Nephron progenitor cell (in vitro differentiated cells): ENCODE data around the gene PJA1.

Experiments
- DNase-seq: peaks from one replicate; pipeline ENCODE4 v3.0.0; 2021
- H3K27ac Mint-ChIP-seq: 2 replicates; pipeline ENCODE4 v1.8.0; 2021; ENCODE audit warnings: mild to moderate bottlenecking, moderate library complexity, mixed read lengths
- H3K27me3 Mint-ChIP-seq: 2 replicates; pipeline ENCODE4 v1.8.0; 2021; ENCODE audit warnings: mild to moderate bottlenecking, low read depth, mixed read lengths; ENCODE audit not compliant: poor library complexity
- H3K36me3 Mint-ChIP-seq: 2 replicates; pipeline ENCODE4 v1.8.0; 2021; ENCODE audit warnings: low read depth, mixed read lengths
- H3K4me1 Mint-ChIP-seq: 2 replicates; pipeline ENCODE4 v1.8.0; 2021; ENCODE audit warnings: mixed read lengths
- H3K4me3 Mint-ChIP-seq: 2 replicates; pipeline ENCODE4 v1.8.0; 2021; ENCODE audit warnings: mild to moderate bottlenecking, moderate library complexity, mixed read lengths
- H3K9me3 Mint-ChIP-seq: 2 replicates; pipeline ENCODE4 v1.8.0; 2021; ENCODE audit warnings: mild to moderate bottlenecking, moderate library complexity, mixed read lengths
- CTCF ChIP-seq: fragments of 200-600 bp; sonication (generic); IDR thresholded peaks from 2 replicates; pipeline ENCODE4 v1.5.0; 2021; ENCODE audit warnings: antibody characterized with exemption

Gene PJA1

GRCh38 chrX:69139516-69139915 lies 25.7 kb downstream of the PJA1 start:
- TF ChIP-seq CTCF = no peak
- DNase-seq = no peak
- H3K4me1 Mint-ChIP-seq = peaks cover 73% of the 10 kb centered on the region
- no peak overlapping the region for H3K4me3 Mint-ChIP-seq
- no peaks in the 10 kb centered on the region for H3K36me3 Mint-ChIP-seq
- H3K9me3 Mint-ChIP-seq = peaks cover 31% of the 10 kb centered on the region
- H3K27ac Mint-ChIP-seq = peak overlapping the region; percentile 87
- H3K27me3 Mint-ChIP-seq = peaks cover 5% of the 10 kb centered on the region

GRCh38 chrX:69138512-69138911 lies 26.7 kb downstream of the PJA1 start:
- peak overlapping the region; percentile 68 for H3K27ac Mint-ChIP-seq
- no peak for TF ChIP-seq CTCF
- no peak for DNase-seq
- H3K27me3 Mint-ChIP-seq = peaks cover 6% of the 10 kb centered on the region
- H3K36me3 Mint-ChIP-seq = no peaks in the 10 kb centered on the region
- peaks cover 39% of the 10 kb centered on the region for H3K9me3 Mint-ChIP-seq
- peaks cover 73% of the 10 kb centered on the region for H3K4me1 Mint-ChIP-seq
- H3K4me3 Mint-ChIP-seq = no peak overlapping the region

DNA sequence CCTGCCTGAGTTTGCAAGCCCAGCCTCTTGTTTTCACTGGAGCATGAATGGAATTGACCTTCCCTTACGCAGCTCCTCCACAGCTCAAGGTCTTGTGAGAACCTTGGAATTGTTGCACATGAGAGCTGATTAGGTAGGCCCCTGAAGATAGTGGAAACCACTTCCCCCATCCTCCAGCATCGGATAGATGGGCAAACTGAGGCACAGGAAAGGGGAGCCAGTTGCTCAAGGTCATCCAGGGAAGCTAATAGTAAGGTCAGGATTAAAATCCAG lies 27.2 kb downstream of the PJA1 start:
- Mint-ChIP-seq H3K9me3 (peaks cover 38% of the 10 kb centered on the region), H3K36me3 (no peaks in the 10 kb centered on the region), H3K4me3 (no peak overlapping the region), H3K4me1 (peaks cover 73% of the 10 kb centered on the region), H3K27me3 (peaks cover 9% of the 10 kb centered on the region), H3K27ac (peak overlapping the region; percentile 99)
- DNase-seq = no peak
- no peak for TF ChIP-seq CTCF

DNA sequence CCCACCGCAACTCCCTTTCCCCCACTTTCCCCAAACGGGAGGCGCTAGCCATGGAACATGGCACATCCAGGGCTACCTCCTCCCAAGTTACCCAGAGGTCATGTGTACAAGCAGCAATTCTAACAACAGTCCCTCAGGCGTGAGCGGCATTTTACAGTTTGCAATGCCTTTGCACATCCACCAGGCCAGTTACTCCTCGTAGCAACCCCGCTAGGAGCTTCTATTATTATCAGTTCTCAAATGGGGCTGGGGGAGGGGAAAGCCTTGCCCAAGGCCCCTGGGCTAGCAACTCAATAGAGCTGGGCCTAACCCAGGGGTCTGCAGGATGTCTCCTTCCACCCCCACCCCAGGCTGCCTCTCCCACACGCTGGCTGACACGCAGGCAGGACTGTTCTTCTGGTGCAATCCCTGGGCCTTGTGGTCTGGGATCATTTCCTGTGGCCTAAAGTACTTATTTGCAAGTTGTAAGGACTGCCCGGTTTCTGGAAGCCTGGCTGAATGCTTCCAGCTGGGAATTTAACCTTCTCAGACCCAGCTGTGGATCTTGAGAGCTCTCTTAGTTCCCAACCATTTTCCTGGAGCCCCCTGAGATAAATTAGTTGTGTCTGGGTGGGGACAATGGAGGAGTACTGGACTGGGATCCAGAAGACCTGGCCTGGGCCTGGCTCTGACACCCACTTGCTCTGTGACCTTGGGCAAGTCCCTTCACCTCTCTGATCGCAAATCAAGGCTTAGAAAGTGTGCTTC lies 27.7 kb downstream of the PJA1 start:
- Mint-ChIP-seq H3K4me3 (no peak overlapping the region), H3K4me1 (peaks cover 73% of the 10 kb centered on the region), H3K27ac (peak overlapping the region; percentile 99), H3K36me3 (no peaks in the 10 kb centered on the region), H3K9me3 (peaks cover 38% of the 10 kb centered on the region), H3K27me3 (peaks cover 14% of the 10 kb centered on the region)
- DNase-seq = peak; percentile 20
- no peak for TF ChIP-seq CTCF

DNA sequence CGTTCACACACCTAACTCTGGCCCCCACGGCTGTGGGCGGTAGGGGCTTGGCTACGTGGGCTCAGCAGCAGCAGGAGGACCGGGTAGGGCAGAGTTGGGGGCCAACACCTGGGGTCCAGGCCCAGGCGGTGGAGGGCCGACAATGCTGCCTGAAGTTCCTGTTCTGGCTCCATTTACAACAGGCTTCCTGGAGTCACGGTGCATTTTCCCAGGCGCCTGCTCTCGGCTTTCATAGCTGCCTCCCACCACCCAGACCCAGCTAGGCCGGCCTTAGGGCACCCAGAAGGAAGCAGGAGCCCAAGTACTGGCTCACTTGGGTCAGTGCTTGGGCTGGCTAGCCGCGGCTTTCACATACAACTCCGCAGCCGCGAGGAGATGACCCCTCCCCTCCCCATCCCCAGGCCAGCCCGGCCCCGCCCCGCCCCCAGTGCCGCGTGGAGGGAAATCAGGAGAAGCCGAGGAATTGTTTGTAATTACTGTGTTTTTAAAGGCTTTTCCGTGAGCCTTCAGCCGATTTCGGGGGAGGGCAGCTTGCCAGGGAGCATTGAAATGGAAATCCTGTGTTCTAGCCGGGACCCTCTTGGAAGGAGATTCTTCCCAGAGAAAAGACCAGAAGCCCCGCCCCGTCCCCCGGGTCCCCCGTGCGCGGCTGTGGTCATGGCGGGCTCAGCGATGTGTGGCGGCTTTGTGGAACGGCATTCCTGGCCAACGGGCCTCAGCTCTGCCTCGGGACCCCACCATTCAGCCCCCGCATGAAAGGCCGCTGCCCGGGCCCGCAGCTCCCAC lies 28.5 kb downstream of the PJA1 start:
- TF ChIP-seq CTCF = no peak
- Mint-ChIP-seq H3K9me3 (peaks cover 44% of the 10 kb centered on the region), H3K36me3 (no peaks in the 10 kb centered on the region), H3K27ac (peak overlapping the region; percentile 99), H3K4me3 (no peak overlapping the region), H3K27me3 (peaks cover 21% of the 10 kb centered on the region), H3K4me1 (peaks cover 78% of the 10 kb centered on the region)
- DNase-seq = peak; percentile 75
